GM12878 (cell line): ENCODE measurements around the gene SMIM17.

Experiments
- ESRRA ChIP-seq: IDR thresholded peaks from 2 replicates; pipeline ENCODE4 v1.6.1; 2012; ENCODE audit warnings: mild to moderate bottlenecking, low read length, improper control_type of control experiment
- JUNB ChIP-seq: IDR thresholded peaks from 2 replicates; pipeline ENCODE4 v1.6.1; 2016; ENCODE audit warnings: antibody characterized with exemption, mild to moderate bottlenecking
- MTA2 ChIP-seq: fragments of 450-650 bp; IDR thresholded peaks from 2 replicates; pipeline ENCODE4 v1.6.1; 2016; ENCODE audit warnings: low read depth, mild to moderate bottlenecking, moderate library complexity
- POLR2A ChIP-seq: IDR thresholded peaks from 2 replicates; pipeline ENCODE4 v1.6.1; 2011; ENCODE audit warnings: low read depth, mild to moderate bottlenecking, low read length
- POLR2AphosphoS5 ChIP-seq: IDR thresholded peaks from 2 replicates; pipeline ENCODE4 v1.6.1; 2011; ENCODE audit warnings: mild to moderate bottlenecking, low read length, inconsistent platforms
- SMARCA5 ChIP-seq: fragments of 450-650 bp; IDR thresholded peaks from 2 replicates; pipeline ENCODE4 v1.6.1; 2017; ENCODE audit warnings: mild to moderate bottlenecking
- SP1 ChIP-seq: IDR thresholded peaks from one replicate; pipeline ENCODE4 v1.6.1; 2011; ENCODE audit warnings: low read depth, low read length
- STAT3 ChIP-seq: IDR thresholded peaks from 2 replicates; pipeline ENCODE4 v1.6.1; 2011; ENCODE audit warnings: low read depth, low read length, improper control_type of control experiment
- USF1 ChIP-seq: IDR thresholded peaks from 2 replicates; pipeline ENCODE4 v1.6.1; 2011; ENCODE audit warnings: borderline replicate concordance, low read depth, mild to moderate bottlenecking, moderate library complexity, mixed read lengths, low read length; ENCODE audit not compliant: insufficient read depth; ENCODE audit errors: extremely low read length
- ZNF592 ChIP-seq: fragments of 450-650 bp; IDR thresholded peaks from 2 replicates; pipeline ENCODE4 v1.6.1; 2017; ENCODE audit warnings: mild to moderate bottlenecking, moderate library complexity
- TF ChIP-seq, protein P1 (sequence below), 3 experiments: IDR thresholded peaks in 2 of 3; conservative IDR thresholded peaks in 1 of 3; 2 replicates each; pipeline ENCODE4 v1.5.1; 2011; ENCODE audit warnings: low read depth in 3 of 3, low read length in 3 of 3, mild to moderate bottlenecking in 3 of 3, control low read depth in 2 of 3, moderate library complexity in 2 of 3, inconsistent platforms in 1 of 3, mixed read lengths in 1 of 3; ENCODE audit not compliant: control insufficient read depth in 2 of 3, insufficient read depth in 1 of 3; ENCODE audit errors: extremely low read depth in 1 of 3

DNA sequence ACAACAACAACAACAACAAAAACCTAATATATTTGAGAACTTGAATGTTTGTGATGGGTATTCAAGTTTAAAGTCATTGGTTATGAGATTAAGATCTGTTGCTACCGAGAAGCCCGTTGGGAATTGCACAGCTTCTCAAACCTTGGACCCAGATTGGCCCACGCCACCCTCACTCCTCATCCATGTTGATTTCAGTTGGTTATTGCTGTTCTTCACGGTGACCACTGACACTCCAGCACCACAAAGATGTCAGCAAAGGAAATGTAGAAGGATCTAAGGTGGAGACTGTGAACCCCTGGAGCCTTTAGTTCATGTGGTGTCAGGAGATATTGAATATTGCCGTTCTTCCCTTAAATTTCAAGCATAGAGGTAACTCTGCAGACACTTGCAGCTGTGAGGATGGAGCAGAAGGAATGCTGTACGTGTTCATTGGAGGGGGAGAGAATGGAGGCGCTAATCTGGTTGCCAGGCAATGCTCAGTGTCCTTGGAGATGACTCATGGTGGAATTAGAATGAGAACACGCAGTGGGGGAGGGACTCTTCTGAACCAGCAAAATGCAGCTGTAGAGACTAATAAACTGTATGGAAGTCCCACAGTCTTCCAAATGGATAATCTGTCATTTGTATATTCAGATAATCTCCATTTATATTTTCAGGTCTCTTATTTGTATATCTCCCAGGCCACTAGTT lies 49.4 kb downstream of the SMIM17 start:
- TF ChIP-seq, protein P1, sequence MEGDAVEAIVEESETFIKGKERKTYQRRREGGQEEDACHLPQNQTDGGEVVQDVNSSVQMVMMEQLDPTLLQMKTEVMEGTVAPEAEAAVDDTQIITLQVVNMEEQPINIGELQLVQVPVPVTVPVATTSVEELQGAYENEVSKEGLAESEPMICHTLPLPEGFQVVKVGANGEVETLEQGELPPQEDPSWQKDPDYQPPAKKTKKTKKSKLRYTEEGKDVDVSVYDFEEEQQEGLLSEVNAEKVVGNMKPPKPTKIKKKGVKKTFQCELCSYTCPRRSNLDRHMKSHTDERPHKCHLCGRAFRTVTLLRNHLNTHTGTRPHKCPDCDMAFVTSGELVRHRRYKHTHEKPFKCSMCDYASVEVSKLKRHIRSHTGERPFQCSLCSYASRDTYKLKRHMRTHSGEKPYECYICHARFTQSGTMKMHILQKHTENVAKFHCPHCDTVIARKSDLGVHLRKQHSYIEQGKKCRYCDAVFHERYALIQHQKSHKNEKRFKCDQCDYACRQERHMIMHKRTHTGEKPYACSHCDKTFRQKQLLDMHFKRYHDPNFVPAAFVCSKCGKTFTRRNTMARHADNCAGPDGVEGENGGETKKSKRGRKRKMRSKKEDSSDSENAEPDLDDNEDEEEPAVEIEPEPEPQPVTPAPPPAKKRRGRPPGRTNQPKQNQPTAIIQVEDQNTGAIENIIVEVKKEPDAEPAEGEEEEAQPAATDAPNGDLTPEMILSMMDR (IDR thresholded peaks at IDR 0.05 in 2 of 3, conservative IDR thresholded peaks at IDR 0.05 in 1 of 3; ENCODE audit: control insufficient read depth in 2 of 3, extremely low read depth in 1 of 3, insufficient read depth in 1 of 3, low read depth in 3 of 3, low read length in 3 of 3) = no peak
- TF ChIP-seq STAT3 = no peak
- no peak for TF ChIP-seq POLR2A
- TF ChIP-seq ZNF592 = no peak
- TF ChIP-seq USF1 = no peak
- no peak for TF ChIP-seq JUNB
- TF ChIP-seq MTA2 = no peak
- TF ChIP-seq POLR2AphosphoS5 = no peak
- no peak for TF ChIP-seq SMARCA5
- no peak for TF ChIP-seq ESRRA
- TF ChIP-seq SP1 = no peak
